OCI-LY1 (cell line): Measurements from ENCODE around the gene ARMC3.

ENCODE experiments used
- EZH2 ChIP-seq: fragments of 200-600 bp; sonication (generic), shearing (Covaris generic); IDR thresholded peaks from 2 replicates; pipeline ENCODE4 v1.8.0; 2017; ENCODE audit warnings: borderline replicate concordance, mixed run types, mild to moderate bottlenecking, antibody characterized with exemption, low read length, moderate library complexity, mixed read lengths
- TF ChIP-seq, protein P1 (sequence below): fragments of 200-600 bp; sonication (generic), shearing (Covaris generic); IDR thresholded peaks from 2 replicates; pipeline ENCODE4 v1.5.1; 2017; ENCODE audit warnings: mild to moderate bottlenecking, antibody characterized with exemption, low read length, moderate library complexity, mixed read lengths

DNA sequence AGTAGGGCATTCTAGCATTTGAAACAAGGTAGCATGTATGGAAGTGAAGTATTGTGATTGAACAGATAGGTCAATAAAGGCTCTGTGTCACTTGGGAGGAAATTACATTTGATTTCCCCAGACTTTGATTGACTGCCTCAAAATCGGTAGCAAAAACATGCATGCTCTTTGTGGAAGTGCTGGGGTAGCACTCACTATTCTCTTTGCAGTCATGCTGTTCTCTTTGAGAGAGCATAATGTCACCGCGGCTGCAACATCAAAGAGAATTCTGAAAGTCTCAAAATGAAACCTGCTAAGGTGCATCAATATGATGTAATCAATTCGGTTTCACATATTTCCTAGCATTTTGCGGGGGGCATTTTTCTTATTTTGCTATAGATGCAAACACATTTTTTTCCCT is 64.2 kb downstream of the ARMC3 start:
- TF ChIP-seq EZH2, result no peak
- TF ChIP-seq, protein P1, sequence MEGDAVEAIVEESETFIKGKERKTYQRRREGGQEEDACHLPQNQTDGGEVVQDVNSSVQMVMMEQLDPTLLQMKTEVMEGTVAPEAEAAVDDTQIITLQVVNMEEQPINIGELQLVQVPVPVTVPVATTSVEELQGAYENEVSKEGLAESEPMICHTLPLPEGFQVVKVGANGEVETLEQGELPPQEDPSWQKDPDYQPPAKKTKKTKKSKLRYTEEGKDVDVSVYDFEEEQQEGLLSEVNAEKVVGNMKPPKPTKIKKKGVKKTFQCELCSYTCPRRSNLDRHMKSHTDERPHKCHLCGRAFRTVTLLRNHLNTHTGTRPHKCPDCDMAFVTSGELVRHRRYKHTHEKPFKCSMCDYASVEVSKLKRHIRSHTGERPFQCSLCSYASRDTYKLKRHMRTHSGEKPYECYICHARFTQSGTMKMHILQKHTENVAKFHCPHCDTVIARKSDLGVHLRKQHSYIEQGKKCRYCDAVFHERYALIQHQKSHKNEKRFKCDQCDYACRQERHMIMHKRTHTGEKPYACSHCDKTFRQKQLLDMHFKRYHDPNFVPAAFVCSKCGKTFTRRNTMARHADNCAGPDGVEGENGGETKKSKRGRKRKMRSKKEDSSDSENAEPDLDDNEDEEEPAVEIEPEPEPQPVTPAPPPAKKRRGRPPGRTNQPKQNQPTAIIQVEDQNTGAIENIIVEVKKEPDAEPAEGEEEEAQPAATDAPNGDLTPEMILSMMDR, result no peak
